Measurements from ENCODE around the gene CACNA1I.

GRCh38 chr22:39705386-39705785, 134.8 kb downstream of the CACNA1I start:
- TF ChIP-seq EZH2 (IDR thresholded peaks at IDR 0.05; ENCODE audit: borderline replicate concordance, low read length) (no peak), CTCF (conservative IDR thresholded peaks at IDR 0.05 in 1 of 2, IDR thresholded peaks at IDR 0.05 in 1 of 2; ENCODE audit: extremely low read depth in 1 of 2, insufficient read depth in 1 of 2, low read depth in 1 of 2, low read length in 2 of 2) (no peak)

Data from mammary epithelial cell (primary cell).